Caki2 (cell line): ENCODE data around the gene CD7. TPM values are rescaled to one million over a fixed set of nuclear protein-coding genes. Genes with fewer than 3 reads are reported as not detected.

ENCODE experiments used
- DNase-seq: peaks from one replicate; pipeline ENCODE4 v3.0.0-alpha.2; 2015; ENCODE audit warnings: low read depth
- in situ Hi-C: cut with HindIII; loops from 2 replicates; pipeline ENCODE4 v1.10.0; 2016; ENCODE audit warnings: low sequenced_read_pairs, low pct_unique_long_range_greater_than_20kb, mixed read lengths
- total RNA-seq: library from RNA; depleted of rRNA; stranded (reverse); fragments of >200 nt; shearing (Covaris generic); gene quantifications from 2 replicates; pipeline ENCODE4 v1.2.3, GENCODE V29; 2014; ENCODE audit warnings: low replicate concordance

The CD7 gene
- total RNA-seq, 1 experiment from 2014 or later, result not detected

GRCh38 chr17:82303944-82304808 lies 13.2 kb downstream of the CD7 start:
- no peak for DNase-seq
- in situ Hi-C loops, result no loop called here

DNA sequence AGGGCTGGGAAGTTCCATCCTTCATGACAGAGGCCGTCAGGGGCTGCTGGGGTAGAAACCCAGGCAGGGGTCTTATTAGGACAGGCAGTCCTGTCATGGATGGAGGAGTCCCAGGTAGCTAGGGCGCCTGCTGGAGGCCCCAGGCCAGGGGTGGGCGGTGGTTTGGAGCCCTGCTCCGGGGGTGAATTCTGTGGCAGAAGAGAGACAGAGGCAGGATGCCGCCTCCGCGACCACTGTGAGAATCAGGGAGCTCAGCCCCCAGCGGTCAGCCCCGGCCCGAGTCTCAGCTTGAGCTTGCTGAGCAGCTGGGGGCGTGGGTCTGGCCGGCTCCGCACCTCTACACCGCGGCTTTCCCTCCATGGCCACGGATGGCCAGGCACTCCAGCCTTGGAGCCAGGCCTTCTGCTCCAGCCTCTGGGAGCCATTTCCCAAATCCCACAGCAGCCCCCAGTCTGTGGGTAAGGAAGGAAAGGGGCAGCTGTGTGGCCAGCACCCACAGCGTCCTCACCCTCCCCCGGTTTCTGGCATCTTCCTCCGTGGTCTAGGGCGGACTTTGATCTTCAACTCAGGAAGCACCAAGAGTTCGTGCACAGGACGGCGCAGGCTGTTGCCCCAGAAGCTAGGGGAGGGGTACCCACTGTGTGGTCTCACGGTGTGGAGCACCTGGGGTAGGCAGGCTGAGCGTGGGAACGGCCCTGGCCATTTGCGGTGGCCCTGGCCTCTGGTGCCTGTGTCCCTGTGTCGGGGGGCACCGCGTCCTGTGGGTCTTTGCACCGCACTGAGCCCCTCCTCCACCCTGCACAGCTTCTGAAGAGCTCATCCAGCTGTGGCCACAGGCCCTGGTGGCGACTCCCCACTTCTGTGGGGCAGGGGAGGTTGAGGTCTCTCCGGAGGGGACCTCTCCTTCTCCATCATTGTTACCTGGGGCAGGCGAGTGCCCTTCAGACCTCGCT lies 14.1 kb downstream of the CD7 start:
- no peak for DNase-seq
- in situ Hi-C loops, result no loop called here

DNA sequence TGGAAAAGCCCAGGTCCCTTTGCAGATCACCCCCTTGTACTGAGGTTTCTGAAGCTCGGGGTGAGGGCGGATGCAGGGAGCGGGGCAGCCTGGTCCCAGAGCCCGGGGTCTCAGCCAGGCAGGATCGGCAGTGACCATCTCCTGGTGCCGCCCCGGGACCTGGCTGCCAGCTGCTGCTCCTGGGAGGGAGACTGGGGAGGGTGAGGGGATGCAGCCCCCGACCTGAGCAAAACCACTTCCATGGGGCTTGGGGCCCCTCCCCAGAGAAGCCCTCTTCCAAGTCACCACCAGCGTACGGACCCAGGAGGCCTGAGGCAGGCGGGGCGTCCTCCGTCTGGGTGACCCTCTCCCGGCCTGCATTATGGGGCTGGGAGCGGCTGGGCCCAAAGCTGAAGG lies 14.8 kb downstream of the CD7 start:
- no peak for DNase-seq
- in situ Hi-C loops, result no loop called here

DNA sequence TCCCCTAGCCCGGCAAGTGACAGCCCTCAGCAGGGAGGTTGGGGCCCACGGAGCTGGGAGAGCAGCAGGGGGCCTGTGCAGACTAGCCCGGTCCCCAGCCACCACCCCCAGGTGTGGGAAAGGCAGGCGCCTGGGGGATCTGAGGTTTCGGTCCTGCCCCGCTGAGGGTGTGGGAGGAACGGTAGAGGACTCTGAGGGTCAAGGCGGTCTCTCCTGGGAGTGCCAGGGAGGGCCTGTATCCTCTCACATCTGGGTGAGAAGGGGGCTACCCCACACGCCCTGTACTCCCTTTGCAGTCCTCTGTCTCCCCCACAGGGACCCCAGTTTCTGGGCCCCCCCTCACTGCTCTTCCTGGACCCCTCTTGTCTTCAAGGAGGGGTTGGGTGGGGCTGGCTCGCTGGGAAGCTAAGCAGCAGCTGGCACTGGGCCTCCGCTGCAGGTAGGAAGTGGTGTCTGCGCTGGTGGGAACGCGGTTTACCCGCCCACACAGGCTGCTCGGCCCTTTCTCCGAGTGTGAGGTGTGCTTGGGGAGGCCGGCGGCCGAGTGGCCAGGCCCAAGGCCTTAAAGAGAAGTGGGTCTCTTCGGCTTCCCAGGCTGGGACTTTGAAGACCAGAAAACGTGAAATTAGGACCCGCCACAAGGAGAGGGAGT lies 15.4 kb downstream of the CD7 start:
- DNase-seq, result no peak
- in situ Hi-C loops, result no loop called here

DNA sequence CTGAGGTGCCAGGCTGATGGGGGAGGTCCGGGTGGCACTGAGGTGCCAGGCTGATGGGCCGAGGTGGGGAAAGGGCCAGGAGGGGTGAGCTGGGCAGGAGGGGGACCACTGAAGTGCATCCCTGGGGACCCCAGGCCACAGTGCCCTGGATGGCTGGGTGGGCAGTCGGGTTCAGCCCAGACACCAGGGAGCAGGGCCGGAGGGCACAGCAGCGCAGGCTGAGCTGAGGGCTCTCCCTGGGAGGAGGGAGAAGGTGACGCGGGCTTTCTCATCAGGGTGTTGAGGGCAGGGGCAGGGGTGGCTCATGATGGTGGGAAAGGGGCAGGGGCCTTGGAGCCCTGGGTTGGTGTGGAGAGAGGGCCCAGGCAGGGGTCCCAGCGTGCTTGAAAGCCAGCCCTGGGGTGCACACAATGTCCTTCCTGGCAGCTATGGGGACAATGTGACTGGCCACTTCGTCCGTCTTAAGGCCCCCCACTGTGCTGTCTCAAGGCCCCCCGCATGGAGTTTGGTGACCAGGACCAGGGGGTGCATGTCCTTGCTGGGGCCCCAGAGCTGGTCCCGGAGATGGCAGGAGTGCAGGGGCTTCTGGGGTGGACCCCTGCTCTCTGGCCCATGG lies 16.0 kb downstream of the CD7 start:
- DNase-seq, result no peak
- in situ Hi-C loops, result no loop called here

- in situ Hi-C loops, result no loop called here
These were observed 16.6 kb downstream of the CD7 start for GRCh38 chr17:82300707-82301270.

GRCh38 chr17:82300228-82300627 lies 17.2 kb downstream of the CD7 start:
- no peak for DNase-seq
- in situ Hi-C loops, result no loop called here

More at GRCh38 chr17:82300707-82301270, 16.6 kb downstream of the CD7 start:
- peak; percentile 29 for DNase-seq

- no peak for DNase-seq
- in situ Hi-C loops, result no loop called here
These were observed 18.0 kb downstream of the CD7 start for GRCh38 chr17:82299452-82299851.

GRCh38 chr17:82298538-82299421 lies 18.6 kb downstream of the CD7 start:
- in situ Hi-C loops, result no loop called here
- no peak for DNase-seq

DNA sequence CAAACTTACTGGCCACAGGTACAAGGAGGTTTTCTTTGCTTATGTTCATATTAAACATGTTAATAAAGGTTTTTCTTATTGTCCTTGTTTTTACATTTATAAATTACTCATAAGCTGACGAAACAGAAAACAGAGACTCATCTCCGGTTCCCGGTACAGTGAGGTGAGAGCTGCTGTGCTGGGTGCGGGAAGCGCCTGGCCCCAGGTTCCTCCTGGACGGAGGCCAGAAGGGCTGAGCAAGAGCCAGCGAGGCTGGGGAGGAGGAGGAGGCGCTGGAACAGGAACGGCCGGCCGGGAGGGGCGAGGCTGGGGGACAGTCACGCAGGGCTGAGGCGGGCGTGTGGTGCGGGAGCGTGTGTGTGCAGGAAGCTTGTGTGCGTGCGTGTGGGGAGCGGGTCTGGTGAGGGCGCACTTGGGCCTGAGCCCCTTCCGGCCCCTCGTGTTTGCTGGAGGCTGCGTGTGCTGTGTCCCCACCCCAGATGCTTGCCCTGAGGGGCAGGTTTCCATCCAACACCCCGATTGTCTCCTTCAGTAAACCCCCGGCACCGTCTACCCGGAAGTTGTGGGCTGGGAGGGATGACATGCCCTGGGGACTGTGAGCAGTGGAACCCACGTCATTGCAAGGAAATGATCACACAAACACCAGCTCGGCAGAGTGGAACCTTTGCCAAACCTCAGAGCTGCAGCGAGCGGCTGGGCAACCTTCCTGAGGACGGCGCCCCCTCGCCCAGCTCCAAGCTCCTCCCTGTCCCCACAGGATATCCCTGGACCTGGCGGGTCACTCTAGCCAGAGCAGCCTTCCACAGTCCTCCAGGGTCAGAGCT lies 19.5 kb downstream of the CD7 start:
- in situ Hi-C loops, result no loop called here
- DNase-seq, result peak; percentile 87

GRCh38 chr17:82297280-82297713 lies 20.1 kb downstream of the CD7 start:
- in situ Hi-C loops, result no loop called here
- peak; percentile 77 for DNase-seq

DNA sequence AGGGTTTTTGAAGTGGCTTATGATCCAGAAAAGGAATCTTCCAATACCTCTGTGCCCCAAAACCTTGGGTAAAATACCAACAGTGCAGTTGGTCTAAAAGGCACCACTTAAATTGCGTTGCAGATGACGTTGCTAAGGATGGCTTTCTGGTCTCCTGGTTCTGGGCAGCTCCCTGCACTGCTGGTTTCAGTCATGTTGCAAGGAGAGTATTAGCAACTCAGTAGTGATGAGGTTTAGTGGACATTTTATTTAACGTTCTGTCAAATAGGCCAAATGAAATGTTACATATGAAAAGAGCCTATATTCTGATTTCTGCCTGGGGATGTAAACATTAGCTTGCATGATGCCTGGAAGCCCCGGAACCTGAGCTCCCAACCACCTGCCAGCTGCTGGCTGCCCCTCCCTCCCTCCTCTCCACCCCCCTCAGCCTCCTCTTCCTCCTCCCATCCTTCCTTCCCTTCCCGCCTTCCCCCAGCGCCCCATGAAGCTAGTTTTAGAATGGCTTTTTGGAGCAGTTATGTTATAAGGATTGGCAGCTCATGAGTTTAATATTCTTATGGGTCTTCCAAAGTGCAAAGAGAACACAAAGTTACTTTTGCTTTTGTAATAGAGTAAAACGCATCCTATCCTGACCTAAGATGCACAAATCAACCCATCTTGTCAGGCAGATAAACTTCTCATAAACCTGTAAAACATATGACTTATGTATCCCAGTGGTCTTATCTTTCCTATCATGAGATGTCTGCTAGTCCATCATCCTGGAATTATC lies 20.7 kb downstream of the CD7 start:
- DNase-seq, result no peak
- in situ Hi-C loops, result no loop called here

GRCh38 chr17:82295472-82295814 lies 22.0 kb downstream of the CD7 start:
- no peak for DNase-seq
- in situ Hi-C loops, result no loop called here

DNA sequence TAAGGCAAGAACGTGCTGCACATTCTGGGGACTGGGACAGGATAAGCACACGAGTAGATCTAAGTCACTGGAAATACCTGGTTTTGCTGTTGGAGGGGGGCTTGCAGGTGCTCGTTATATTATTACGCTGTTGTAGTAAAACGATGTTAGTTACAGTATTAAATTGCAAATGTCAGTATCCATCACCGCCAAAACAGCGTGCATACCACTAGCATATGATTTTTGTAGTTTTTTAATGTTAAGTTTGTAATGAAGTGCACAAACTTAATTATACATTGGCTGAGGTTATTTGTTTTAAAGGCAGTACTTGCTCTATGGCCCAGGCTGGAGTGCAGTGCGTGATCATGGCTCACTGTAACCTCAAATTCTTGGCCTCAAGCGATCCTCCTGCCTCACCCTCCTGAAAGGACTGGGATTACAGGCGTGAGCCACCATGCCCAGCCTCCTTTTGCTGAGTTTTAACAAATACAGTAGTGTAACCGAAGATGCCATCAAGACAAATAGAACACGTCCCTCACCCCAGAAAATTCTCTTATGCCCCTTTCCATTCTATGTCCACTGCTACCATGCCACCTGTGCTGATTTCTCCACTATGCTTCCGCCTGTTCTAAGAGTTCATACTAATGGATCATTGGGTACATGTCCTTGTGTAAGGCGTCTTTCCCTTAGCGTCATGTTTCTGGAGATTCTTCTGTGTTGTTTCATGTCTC lies 23.2 kb downstream of the CD7 start:
- no peak for DNase-seq
- in situ Hi-C loops, result no loop called here
